HG02852 (cell line): ENCODE data around the gene MAP2.

Experiments
- ATAC-seq: cut with Tn5 transposase; IDR thresholded peaks from one replicate; pipeline ENCODE4 v1.9.1; 2021; ENCODE audit warnings: mild to moderate bottlenecking, moderate library complexity; ENCODE audit not compliant: unreplicated experiment

MAP2 gene

DNA sequence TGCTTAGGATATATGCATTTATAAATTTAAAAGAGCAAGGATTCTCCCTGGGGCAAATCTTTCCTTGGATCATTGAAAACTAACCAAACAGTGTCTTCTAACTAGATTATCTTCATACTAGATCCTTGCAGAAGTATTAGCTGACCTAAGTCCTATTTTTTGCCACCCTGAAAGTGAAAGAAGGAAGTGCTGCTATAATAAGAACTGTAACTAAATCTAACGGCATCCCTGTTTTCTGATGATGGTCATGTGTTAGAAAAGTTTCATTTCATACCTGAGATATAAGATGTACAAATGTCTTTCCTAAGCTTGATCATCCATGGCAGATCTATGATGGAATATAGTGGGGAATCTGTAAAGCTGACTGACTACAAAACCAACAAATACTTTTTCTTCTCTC is 102.7 kb downstream of the MAP2 start:
- ATAC-seq: peak; percentile 49

DNA sequence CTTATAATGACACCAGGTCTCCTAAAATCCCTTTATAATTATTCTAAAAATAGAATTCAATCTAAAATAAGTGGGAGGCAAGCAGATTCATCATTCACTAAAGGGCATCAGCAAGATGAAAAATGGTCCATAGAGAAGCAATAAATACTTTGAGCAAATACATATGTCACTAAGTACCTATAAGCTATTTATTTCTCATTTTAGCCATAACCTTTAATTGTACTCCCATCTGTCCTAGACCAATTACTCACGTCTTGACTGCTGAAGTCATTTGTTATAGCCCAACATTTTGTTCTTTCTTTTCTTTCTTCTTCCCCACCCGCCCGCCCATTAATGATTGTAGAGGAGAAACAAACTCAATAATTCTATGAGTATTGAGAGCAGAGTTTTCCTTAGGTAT is 105.7 kb downstream of the MAP2 start:
- ATAC-seq: no peak

DNA sequence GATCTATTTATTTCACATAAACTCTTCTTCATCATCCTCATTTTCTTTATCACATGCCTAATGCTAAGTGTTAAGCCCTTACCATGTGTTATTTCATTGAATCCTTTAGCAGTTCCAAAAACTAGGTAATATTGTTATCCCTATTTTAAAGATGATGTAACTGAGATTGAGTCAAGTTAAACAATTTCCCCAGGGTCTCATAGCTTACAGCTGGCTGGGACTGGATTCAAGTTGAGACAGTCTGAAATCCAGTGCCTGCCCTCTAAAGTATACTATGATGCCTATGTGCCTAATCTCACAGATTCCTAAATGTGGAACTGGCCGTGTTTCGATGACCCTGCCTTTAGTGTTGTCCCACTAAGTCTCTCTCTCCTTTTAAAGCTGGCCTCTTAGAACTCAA is 108.5 kb downstream of the MAP2 start:
- ATAC-seq: no peak

DNA sequence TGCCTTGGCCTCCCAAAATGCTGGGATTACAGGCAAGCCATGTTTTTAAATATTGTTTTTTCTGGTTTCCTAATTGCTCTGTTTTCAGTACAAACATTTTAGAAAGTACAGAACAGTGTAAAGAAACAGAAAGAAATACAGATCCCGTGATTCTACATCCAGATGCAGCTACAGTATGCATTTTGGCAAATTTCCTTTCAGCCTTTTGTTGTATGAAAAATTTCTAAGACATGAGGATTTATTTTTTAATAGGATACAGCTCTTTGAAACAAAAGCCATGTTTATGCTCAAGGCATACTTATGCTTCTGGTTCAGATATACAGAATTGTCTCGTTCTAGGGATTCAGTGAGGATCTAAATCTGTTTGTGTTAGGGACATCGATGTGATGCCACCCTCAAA is 109.5 kb downstream of the MAP2 start:
- no peak for ATAC-seq

DNA sequence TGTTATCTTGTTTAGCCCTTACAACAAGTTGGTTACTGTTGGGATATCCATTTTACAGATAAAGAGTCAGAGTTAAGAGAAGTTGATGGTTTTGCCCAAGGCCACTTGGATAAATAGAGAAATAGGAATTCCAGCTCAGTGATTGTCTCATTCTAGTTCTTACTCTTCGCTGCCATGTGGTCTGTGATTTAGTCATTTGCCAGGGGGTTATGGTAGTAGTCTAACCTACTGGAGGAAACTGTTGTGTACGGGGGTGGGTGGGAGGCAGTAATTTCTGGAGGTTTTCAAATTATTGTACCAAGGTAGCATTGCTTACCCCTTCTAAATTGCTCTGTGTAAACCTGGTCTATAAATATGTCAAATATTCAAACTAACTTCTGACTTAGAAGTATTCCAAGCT is 110.4 kb downstream of the MAP2 start:
- ATAC-seq: peak; percentile 71

DNA sequence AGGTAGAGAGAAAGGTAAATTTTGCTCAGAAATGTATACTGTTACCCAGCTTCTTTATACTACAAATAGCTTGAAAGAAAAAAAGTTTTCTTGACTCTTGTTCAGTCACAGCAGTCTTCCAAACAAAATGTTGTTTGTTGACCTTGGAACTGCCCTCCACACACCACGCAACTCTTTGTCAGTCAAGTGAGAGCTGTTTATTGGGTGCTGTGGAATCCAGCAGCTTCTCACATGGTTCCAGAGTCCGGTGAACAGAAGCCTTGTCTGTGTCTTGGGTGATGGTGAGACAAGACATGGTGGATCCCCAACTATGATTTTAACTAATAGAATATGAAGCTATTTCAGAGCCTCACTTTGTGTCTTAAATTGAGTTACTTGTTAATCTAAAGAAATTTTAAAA is 112.5 kb downstream of the MAP2 start:
- ATAC-seq: no peak

DNA sequence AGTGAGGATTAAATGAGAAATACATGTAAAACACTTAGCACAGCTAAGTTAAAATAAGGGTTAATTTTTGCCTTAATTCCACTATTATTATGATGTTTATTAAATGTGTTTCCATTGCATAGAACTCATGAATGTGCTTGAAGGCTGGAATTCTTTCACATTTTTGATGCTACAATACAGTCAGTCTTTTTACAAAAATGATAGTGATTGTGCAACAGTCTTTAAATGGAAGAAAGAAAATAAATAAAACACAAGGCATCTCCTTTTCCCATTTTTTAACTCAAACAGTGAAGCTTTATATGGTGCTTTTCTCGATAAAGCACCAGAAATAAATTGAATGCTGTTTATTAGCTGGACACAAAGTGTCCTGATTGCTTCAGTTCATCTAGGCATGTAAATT is 123.9 kb downstream of the MAP2 start:
- no peak for ATAC-seq

DNA sequence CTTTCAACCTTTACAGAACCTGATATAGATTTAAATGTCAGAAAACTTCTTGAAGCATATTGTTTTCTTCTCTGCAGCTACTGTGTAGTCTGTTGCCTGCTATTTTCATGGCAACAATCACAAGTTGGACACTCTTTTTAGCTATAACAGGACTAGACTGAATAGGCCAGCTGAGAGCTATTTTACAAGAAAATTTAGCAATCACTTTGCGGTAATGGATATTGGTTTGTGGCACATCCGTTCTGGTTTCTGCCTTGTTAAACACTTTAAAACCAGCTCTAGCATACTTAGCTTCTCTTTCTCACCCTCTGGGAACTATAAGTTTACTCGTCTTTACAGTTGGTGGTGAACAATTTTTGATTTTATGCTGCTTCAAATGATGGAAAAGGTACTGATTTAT is 125.7 kb downstream of the MAP2 start:
- ATAC-seq: no peak

DNA sequence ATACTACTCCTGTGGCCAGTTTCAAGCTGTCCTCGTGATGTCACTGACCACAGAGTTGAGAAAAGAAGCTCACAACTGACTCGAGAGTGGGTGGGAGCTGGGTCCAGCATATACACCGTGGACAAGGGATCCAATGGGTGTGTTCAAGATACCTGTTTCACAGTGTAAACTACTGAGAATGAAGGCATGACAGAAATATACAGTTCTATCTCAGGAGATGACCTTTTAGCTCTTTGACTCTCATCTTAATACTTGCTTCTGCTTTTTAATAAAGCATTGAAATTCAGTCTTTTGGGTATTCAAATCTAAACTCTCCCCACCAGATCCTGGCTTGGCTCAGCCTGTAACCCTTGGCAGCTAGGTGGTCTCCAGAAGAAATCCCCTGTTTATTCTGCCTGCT is 130.1 kb downstream of the MAP2 start:
- ATAC-seq: no peak

DNA sequence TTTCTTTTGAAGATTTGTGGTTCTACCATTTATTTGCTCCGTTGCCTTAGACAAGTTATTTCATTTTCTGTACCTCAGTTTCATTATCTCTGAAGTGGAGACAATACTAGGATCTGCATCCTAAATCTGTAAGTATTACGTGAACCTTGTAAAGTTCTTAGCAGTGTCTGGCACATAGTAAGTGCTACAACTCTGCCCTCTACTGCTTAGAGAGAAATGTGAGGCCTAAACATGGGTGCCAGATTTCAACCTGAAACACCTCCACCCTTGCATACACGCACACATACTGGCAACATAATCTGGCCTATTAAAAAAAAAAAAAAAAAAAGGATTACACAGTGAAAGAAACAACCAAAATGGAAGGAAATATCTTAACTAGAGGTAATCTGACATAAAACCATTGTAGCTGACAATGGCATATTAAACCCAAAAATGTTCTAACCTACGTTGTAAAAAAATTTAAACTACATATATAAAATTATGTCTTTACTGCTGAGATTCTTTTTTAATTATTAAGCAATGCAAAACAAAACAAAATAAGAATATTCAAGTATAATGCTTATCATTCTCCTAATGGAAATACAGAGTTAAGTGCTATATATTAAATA is 132.6 kb downstream of the MAP2 start:
- ATAC-seq: peak; percentile 87

DNA sequence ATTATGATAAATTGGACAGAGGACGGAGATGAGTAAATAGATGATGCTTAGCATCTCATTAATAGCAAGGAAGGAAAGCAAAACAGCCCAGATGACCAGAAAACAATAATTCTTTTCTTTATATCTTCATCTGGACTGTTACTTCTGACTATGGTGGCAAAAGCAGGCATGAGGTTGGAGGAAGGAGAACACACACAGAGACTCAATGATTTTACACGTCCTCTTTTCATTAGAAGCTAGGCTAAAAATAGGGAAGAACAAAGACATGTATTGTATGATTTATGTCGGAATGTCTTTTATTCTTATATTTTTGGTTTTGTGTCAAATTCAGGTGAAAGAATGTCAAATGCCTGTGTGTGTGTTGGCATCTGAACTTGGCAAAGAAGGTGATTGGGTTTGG is 137.1 kb downstream of the MAP2 start:
- ATAC-seq: no peak

DNA sequence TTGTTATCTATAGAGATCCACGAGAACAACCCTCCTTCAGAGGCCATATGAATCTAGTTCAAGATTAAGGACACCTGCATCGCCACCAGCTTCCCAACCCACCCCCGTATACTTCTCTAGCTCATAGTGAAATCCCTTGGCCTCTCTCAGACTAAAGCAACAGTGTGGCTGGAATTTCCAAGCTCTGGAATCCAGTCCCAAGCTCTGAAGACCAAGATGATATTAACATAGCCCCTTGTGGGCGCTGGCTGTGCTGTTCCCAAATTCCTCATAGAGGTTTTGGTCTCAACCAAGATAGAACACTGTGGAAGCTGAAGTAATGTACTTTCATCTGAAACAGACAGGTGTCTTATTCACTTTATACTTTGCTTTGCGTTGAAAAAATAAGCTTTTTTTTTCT is 139.6 kb downstream of the MAP2 start:
- no peak for ATAC-seq

DNA sequence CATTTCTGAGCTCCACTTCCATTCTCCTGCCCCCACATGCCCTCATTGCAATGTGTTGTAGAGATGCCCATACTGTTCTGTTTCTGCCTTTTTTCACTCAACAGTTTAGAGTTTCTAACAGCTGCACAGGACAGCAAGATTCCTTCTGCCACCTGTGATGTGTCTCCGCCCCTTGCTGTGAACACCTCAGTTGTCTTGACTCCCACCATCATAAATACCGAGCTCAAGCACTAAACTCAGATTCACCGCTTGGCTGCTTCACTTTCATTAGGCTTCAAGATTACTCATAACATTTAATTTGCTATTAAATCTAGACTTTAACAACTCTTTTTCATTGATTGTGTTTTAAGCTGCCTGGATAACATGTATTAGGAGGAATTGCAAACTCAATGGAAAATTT is 141.0 kb downstream of the MAP2 start:
- no peak for ATAC-seq

DNA sequence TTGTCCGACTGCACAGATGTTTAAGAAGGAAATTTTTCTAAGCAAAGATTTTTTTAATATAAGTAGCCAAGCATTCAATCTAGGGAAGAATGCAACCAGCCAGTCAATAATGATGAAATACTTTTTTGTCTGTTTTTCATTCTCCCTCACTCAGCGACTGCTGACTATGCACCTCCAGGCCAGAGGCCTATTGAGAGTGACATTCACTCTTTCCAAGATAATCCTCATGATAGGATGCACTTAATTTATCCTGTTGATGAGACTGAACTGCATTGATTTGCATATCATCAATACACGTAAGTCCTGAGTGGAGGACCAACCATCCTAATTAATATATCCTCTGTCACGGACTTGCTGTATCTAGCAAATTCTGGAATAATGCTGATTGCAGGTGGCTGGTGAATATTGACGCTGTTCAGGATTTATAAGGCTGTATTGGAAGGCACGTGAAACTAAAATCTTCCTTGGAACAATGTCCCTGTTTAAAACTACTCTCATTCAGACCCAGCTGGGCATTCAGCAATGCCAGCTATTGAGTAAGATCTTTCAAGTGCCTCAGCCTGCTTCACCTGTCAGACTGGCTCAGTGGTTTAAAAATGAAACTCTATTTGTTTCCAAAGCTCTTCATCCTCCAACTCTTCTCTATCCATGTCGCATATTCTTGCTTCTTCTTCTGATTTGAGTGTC is 142.2 kb downstream of the MAP2 start:
- no peak for ATAC-seq

DNA sequence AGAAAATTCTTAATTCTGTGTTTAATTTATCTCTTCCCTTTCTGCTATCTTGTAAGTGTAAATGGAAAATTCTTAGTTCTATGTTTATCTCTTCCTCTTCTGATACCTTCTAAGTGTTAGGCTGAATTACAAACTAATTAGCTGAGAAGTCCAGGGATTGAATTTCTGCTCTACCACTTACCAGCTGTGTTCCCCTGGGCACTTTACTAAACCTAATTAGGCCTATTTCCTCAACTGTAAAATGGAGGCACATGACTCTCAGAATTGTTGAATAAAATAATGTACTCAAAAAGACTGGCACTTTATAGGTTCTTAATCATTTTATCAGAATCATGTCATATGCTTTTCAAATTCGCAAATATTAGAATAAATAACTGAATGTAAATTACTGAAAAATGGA is 146.3 kb downstream of the MAP2 start:
- ATAC-seq: no peak

DNA sequence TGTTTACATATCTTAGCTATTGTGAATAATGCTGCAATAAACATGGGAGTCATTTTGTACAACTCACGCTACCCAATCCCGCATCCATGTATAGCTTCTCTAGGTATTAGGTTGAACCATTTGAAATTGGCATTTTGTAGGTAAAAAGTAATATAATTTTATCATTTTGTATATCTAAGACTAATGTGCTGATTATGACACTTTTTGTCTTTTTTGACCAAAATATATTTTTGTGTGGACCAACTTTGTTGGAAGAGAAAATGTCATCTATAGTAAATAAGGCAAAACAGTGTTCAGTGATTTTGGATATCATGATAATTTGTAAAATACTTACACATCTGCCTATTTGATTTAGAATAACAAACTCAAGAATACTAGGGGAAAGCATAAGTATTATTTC is 150.7 kb downstream of the MAP2 start:
- ATAC-seq: no peak

DNA sequence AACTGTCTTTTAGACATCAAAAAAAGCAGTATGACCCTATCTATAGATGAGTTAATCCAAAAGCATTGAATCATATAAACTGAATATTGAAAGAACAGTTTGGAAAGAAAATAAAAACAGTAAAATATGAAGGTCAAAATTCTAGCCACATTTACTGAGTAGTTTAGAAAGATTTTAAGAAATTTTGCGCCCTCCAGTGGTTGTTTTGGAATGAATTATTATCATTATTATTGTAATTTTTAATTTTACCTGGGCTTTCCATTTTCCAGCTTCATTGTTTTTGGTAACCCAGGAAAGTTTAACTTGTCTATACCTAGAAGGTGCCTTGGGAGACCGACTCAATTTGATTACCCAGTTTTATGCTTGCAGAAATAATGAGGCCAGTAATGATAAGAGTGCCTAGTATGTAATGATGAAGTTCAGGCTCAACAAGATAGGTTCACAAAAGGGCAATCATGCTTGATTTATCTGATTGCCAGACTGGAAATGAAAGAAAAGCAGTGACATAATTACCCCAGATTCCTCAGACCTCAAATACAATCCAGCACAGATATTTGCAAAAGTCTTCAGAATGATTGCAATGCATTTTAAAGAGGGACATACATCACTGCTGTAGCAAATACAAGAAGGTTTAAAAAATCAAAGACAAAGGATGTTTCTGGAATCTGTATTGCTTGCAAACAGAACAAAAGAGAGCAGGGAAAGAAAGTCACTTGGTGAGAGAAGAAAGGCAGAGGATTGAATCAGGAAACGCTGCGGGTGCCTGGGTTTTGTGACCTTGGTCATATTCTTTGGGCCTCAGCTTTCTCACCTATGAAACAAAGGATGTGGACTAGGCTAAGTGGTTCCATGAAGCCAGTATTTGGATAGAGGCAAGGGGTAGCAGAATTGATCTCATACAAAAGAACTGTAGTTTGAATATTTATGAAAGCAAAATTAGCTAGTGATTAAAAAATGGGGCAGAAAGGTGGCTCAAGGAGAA is 153.8 kb downstream of the MAP2 start:
- ATAC-seq: no peak

DNA sequence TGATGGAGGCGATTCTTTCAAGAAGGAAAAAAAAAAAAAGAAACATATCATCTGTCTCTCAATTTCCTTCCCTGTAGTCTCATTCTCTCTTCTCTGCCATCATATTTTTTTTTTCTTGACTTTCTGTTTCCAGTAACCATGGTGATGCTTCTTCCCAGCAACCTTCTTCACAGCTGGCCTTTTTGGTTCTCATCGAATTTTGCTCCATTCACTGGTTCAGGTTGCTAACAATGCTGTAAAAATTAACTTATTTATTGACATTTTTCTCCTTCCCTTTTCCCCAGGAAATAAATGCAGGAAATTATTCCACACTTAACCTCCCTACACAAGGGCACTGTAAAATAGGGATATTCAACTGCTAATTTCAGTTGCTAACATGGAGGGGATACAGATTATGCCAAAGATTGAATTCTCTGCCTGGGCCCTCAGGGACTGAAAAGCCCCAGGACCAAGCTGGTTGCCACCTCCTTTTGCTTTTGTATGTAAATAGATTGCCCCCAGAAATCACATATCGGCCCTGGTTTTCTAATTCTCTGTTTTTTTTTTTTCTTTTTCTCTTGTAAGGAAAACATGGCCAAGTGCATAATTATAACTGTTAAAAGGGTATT is 154.7 kb downstream of the MAP2 start:
- ATAC-seq: no peak

DNA sequence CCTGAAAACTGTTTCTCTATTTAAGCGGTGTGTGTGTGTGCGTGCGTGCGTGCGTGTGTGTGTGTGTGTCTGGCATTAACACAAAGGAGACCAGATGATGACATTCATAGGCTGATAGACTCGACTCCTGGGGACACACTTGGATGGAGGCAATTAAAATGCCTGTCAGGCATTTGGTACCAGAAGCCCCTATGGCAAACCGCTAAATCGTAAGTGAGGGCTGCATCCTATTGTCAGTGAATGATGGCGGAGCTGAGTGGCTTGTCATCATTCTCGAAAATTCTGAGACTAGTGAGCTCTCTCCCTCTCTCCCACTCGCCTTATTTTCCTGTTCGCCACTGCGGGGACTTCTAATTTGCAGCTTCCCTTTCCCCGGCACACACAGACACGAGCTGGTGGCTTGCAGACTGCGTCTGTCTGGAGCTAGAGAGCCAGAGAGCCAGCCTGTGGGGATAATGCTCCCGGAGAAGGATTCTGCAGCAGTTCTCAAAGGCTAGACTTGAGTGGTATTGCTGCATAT is 155.4 kb downstream of the MAP2 start:
- ATAC-seq: no peak

DNA sequence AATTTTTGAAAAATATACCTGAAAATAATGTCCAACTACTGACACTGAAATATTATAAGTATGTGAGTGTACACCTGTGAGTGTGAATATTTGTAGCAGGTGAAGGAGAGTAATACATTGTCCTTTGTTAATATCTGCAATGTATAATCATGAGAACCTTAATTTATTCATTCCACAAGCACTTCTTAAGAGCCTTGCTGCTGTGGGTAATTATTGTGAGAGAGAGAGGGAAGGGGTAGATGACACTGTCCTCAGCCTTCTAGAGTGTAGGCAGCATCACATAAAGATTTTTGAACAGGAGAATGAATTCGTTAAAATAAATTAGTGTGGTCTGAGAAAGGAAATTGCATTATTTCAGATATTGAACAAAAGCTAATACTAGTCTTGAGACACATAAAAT is 157.2 kb downstream of the MAP2 start:
- ATAC-seq: no peak

DNA sequence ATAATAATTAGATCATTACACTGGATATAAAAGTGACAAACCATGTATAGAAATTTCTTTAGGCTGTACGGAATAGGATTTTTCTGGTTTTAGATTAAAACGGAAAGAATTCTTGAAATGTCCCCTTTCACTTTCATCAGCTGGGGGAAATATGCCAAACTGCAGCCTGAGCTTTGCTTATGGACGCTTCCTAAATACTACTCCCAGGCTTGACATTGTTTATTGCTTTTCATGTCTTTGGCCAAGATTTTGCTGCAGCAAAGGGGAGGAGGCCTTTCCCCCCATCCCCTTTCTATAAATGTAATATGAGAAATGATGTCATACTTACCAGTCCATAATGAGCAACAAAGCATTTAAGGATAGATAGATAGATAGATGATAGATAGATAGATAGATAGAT is 158.4 kb downstream of the MAP2 start:
- ATAC-seq: no peak
